K562 (cell line): Measurements from ENCODE around the gene ZSCAN26. TPM values are rescaled to one million over a fixed set of nuclear protein-coding genes. Genes with fewer than 3 reads are reported as not detected.

Experiments used
- ARNT ChIP-seq, 2 experiments: fragments of 450-650 bp; IDR thresholded peaks; 2 replicates each; pipeline ENCODE4 v1.6.1; 2016; ENCODE audit warnings: mild to moderate bottlenecking in 1 of 2
- ASH1L ChIP-seq: fragments of 450-650 bp; IDR thresholded peaks from 2 replicates; pipeline ENCODE4 v1.6.1; 2018; ENCODE audit warnings: borderline replicate concordance, mild to moderate bottlenecking, low read depth; ENCODE audit not compliant: partially characterized antibody
- CC2D1A ChIP-seq: fragments of 450-650 bp; IDR thresholded peaks from 2 replicates; pipeline ENCODE4 v1.6.1; 2017; ENCODE audit warnings: mild to moderate bottlenecking
- ELF4 ChIP-seq: fragments of 450-650 bp; formaldehyde crosslinking; IDR thresholded peaks from 2 replicates; pipeline ENCODE4 v1.4.0; 2022; ENCODE audit warnings: missing genetic modification characterization
- GTF2E2 ChIP-seq: fragments of 200-800 bp; sonication (Bioruptor generic); IDR thresholded peaks from 2 replicates; pipeline ENCODE4 v1.6.1; 2016; ENCODE audit warnings: missing genetic modification characterization, missing compliant biosample characterization
- IFI16 ChIP-seq: fragments of 250-450 bp; sonication (Bioruptor Pico); IDR thresholded peaks from 2 replicates; pipeline ENCODE4 v2.1.2; 2022; ENCODE audit warnings: mild to moderate bottlenecking, inconsistent platforms
- MAZ ChIP-seq, 2 experiments: fragments of 450-650 bp in 1 of 2; sonication (generic) in 1 of 2; formaldehyde crosslinking; IDR thresholded peaks in 1 of 2; conservative IDR thresholded peaks in 1 of 2; 2 replicates each; pipeline versions ENCODE4 v1.4.0 to v1.5.0; 2020; ENCODE audit warnings: mild to moderate bottlenecking in 1 of 2, missing genetic modification reagents in 1 of 2
- PML ChIP-seq: IDR thresholded peaks from 2 replicates; pipeline ENCODE4 v1.6.1; 2012; ENCODE audit warnings: low read length, inconsistent platforms
- SREBF1 ChIP-seq: fragments of 150-350 bp; IDR thresholded peaks from 2 replicates; pipeline ENCODE4 v1.6.1; 2014; ENCODE audit warnings: antibody characterized with exemption, low read depth, low read length, borderline replicate concordance
- TEAD4 ChIP-seq, 2 experiments: sonication (generic) in 1 of 2; formaldehyde crosslinking in 1 of 2; IDR thresholded peaks; 2 replicates each; pipeline versions ENCODE4 v1.6.1 to v1.8.0; 2012 to 2022; ENCODE audit warnings: borderline replicate concordance in 1 of 2, inconsistent platforms in 1 of 2, low read length in 1 of 2, mild to moderate bottlenecking in 1 of 2, missing genetic modification reagents in 1 of 2
- TGIF2 ChIP-seq: sonication (generic); formaldehyde crosslinking; IDR thresholded peaks from 2 replicates; pipeline ENCODE4 v1.8.1; 2022; ENCODE audit warnings: mild to moderate bottlenecking, missing genetic modification reagents, moderate library complexity
- UBTF ChIP-seq, 2 experiments: IDR thresholded peaks; 2 replicates each; pipeline ENCODE4 v1.6.1; 2012; ENCODE audit warnings: improper control_type of control experiment in 2 of 2, low read depth in 2 of 2, low read length in 2 of 2, borderline replicate concordance in 1 of 2
- WHSC1 ChIP-seq: IDR thresholded peaks from one replicate; pipeline ENCODE4 v1.6.1; 2012; ENCODE audit warnings: low read length, control low read depth, inconsistent platforms
- ZNF263 ChIP-seq: sonication (generic); formaldehyde crosslinking; IDR thresholded peaks from 2 replicates; pipeline ENCODE4 v1.8.0; 2022; ENCODE audit warnings: mild to moderate bottlenecking, missing genetic modification reagents, borderline replicate concordance
- ZNF282 ChIP-seq: sonication (generic); formaldehyde crosslinking; IDR thresholded peaks from 2 replicates; pipeline ENCODE4 v1.8.1; 2023; ENCODE audit warnings: missing genetic modification reagents
- polyA plus RNA-seq, 8 experiments: library from polyadenylated mRNA; depleted of rRNA in 4 of 8; stranded (reverse) in 5 of 8; unstranded in 3 of 8; fragments of >200 nt; fragmentation: Nextera tagmentation in 2 of 8; fragmentation: Illumina TruSeq in 1 of 8; extraction: Ambion mirVana in 2 of 8; extraction: Trizol in 1 of 8; gene quantifications; 2 replicates each; pipeline versions ENCODE4 v1.2.1 to v1.2.3, GENCODE V29; 2011 to 2014; ENCODE audit warnings: inconsistent platforms in 1 of 8, missing spikeins in 1 of 8
- total RNA-seq, 7 experiments: library from RNA; depleted of rRNA in 6 of 7; stranded (reverse); fragments of >200 nt in 6 of 7; fragmentation: Illumina TruSeq in 2 of 7; extraction: Trizol in 2 of 7; gene quantifications; 2 replicates each; pipeline versions ENCODE4 v1.2.1 to v1.2.3, GENCODE V29; 2011 to 2021; ENCODE audit warnings: low replicate concordance in 1 of 7
- TF ChIP-seq, protein P1 (sequence below): fragments of 250-450 bp; sonication (Bioruptor Pico); IDR thresholded peaks from 2 replicates; pipeline ENCODE4 v1.8.0; 2021; ENCODE audit warnings: borderline replicate concordance, mild to moderate bottlenecking, moderate library complexity; ENCODE audit not compliant: poor library complexity, severe bottlenecking
- TF ChIP-seq, protein P2 (sequence below): fragments of 450-650 bp; formaldehyde crosslinking; IDR thresholded peaks from 2 replicates; pipeline ENCODE4 v1.4.0; 2022; ENCODE audit warnings: missing genetic modification characterization
- TF ChIP-seq, protein P3 (sequence below), 2 experiments: fragments of 200-800 bp in 1 of 2; sonication (Bioruptor generic) in 1 of 2; sonication (generic) in 1 of 2; formaldehyde crosslinking in 1 of 2; IDR thresholded peaks in 1 of 2; conservative IDR thresholded peaks in 1 of 2; 2 replicates each; pipeline versions ENCODE4 v1.5.0 to v1.6.1; 2016 to 2020; ENCODE audit warnings: missing compliant biosample characterization in 1 of 2, missing genetic modification characterization in 1 of 2, missing genetic modification reagents in 1 of 2

The ZSCAN26 gene
- total and polyA plus RNA-seq, 9 of the 15 experiments (the other 6 are each of a cell fraction or from before 2014, with no cell fraction given), result 5.9 to 14.2 (median 10.5) TPM

GRCh38 chr6:28252009-28252975, 14.7 kb upstream of the ZSCAN26 start, which contains the start of gene ZKSCAN4 (continued):
- TF ChIP-seq, protein P1, sequence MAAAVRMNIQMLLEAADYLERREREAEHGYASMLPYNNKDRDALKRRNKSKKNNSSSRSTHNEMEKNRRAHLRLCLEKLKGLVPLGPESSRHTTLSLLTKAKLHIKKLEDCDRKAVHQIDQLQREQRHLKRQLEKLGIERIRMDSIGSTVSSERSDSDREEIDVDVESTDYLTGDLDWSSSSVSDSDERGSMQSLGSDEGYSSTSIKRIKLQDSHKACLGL (CRISPR knock-in tag), result peak; percentile 14
- TF ChIP-seq CC2D1A (0 out of 2 replicates have a peak, but pooled peaks have one; percentile 14), UBTF (IDR thresholded peaks at IDR 0.05; ENCODE audit: borderline replicate concordance in 1 of 2, low read depth in 2 of 2, low read length in 2 of 2) (peak; percentile 54 to 80; a peak in 2 of 4 replicates), MAZ (CRISPR knock-in tag; conservative IDR thresholded peaks at IDR 0.05 in 1 of 2, IDR thresholded peaks at IDR 0.05 in 1 of 2) (peak in 1 of 2 experiments; percentile 84; a peak in 2 of 4 replicates), ZNF282 (CRISPR knock-in tag) (no peak), ZNF263 (CRISPR knock-in tag) (peak; percentile 67; the same call in 1 of the 2 replicates), WHSC1 (no peak), GTF2E2 (peak; percentile 36; the same call in 1 of the 2 replicates), ASH1L (peak; percentile 52), TEAD4 (IDR thresholded peaks at IDR 0.05; ENCODE audit: low read length) (peak; percentile 53), TEAD4 (CRISPR knock-in tag; IDR thresholded peaks at IDR 0.05; ENCODE audit: borderline replicate concordance) (no peak), TGIF2 (CRISPR knock-in tag) (no peak), IFI16 (CRISPR knock-in tag) (peak; percentile 25; the same call in 1 of the 2 replicates), ELF4 (CRISPR knock-in tag) (peak; percentile 80), ARNT (IDR thresholded peaks at IDR 0.05) (peak; percentile 46 to 79; a peak in 2 of 4 replicates), PML (peak; percentile 65), SREBF1 (0 out of 2 replicates have a peak, but pooled peaks have one; percentile 27)
- TF ChIP-seq, protein P2, sequence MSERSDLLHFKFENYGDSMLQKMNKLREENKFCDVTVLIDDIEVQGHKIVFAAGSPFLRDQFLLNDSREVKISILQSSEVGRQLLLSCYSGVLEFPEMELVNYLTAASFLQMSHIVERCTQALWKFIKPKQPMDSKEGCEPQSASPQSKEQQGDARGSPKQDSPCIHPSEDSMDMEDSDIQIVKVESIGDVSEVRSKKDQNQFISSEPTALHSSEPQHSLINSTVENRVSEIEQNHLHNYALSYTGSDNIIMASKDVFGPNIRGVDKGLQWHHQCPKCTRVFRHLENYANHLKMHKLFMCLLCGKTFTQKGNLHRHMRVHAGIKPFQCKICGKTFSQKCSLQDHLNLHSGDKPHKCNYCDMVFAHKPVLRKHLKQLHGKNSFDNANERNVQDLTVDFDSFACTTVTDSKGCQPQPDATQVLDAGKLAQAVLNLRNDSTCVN (CRISPR knock-in tag), result peak; percentile 96
- TF ChIP-seq, protein P3, sequence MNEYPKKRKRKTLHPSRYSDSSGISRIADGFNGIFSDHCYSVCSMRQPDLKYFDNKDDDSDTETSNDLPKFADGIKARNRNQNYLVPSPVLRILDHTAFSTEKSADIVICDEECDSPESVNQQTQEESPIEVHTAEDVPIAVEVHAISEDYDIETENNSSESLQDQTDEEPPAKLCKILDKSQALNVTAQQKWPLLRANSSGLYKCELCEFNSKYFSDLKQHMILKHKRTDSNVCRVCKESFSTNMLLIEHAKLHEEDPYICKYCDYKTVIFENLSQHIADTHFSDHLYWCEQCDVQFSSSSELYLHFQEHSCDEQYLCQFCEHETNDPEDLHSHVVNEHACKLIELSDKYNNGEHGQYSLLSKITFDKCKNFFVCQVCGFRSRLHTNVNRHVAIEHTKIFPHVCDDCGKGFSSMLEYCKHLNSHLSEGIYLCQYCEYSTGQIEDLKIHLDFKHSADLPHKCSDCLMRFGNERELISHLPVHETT (CRISPR knock-in tag; conservative IDR thresholded peaks at IDR 0.05 in 1 of 2, IDR thresholded peaks at IDR 0.05 in 1 of 2), result no peak; a peak in 1 of 4 replicates
